GM12875 (cell line): ENCODE data around the gene HOXD12.

ENCODE experiments used
- H3K4me3 ChIP-seq: one replicate; pipeline ENCODE4 v1.5.1; 2011; ENCODE audit warnings: low read depth, low read length, control low read depth
- TF ChIP-seq, protein P1 (sequence below): IDR thresholded peaks from 2 replicates; pipeline ENCODE4 v1.5.1; 2011; ENCODE audit warnings: low read depth, mild to moderate bottlenecking, control low read depth, inconsistent platforms, low read length, moderate library complexity, borderline replicate concordance; ENCODE audit not compliant: insufficient read depth

HOXD12 gene

DNA sequence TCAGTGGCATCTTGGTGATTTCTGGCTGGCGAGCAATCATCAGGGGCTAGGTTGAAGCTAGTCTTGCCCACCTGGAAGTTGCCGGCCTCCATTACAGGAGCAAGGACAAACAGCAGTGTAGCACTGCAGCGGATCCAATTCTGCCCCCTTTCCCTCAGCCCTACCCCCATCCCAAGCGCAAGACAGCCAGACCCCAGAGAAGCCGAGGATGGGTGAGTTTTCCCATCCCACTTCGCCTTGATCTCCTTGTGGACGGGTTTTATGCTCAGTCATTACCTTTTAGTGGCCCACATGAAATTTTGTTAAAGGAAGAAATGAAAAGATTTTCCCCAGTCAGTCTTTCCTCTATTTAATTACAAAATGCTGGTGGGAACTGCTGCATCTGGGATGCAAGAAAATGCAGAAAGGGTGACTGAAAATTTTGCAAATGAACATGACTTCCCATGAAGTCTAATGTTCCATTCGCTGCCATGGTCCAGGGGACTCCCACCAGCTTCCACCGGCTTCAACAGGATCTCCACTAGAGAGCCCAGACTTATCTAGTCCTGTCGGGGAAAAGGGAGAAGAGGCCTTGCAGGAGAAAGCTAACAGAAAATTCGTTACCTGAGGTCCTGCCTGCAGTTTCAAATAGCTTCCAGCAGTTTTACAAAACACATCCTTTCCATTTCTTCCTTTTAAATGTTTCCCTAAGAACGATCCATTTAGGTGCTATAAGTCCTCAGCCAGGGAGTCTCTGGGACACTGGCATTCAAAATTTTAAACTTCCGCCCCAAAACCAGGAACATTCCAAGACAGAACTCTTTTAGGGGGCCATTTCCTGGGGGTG is 21.0 kb downstream of the HOXD12 start:
- no peak overlapping the region for H3K4me3 ChIP-seq
- TF ChIP-seq, protein P1, sequence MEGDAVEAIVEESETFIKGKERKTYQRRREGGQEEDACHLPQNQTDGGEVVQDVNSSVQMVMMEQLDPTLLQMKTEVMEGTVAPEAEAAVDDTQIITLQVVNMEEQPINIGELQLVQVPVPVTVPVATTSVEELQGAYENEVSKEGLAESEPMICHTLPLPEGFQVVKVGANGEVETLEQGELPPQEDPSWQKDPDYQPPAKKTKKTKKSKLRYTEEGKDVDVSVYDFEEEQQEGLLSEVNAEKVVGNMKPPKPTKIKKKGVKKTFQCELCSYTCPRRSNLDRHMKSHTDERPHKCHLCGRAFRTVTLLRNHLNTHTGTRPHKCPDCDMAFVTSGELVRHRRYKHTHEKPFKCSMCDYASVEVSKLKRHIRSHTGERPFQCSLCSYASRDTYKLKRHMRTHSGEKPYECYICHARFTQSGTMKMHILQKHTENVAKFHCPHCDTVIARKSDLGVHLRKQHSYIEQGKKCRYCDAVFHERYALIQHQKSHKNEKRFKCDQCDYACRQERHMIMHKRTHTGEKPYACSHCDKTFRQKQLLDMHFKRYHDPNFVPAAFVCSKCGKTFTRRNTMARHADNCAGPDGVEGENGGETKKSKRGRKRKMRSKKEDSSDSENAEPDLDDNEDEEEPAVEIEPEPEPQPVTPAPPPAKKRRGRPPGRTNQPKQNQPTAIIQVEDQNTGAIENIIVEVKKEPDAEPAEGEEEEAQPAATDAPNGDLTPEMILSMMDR = no peak

DNA sequence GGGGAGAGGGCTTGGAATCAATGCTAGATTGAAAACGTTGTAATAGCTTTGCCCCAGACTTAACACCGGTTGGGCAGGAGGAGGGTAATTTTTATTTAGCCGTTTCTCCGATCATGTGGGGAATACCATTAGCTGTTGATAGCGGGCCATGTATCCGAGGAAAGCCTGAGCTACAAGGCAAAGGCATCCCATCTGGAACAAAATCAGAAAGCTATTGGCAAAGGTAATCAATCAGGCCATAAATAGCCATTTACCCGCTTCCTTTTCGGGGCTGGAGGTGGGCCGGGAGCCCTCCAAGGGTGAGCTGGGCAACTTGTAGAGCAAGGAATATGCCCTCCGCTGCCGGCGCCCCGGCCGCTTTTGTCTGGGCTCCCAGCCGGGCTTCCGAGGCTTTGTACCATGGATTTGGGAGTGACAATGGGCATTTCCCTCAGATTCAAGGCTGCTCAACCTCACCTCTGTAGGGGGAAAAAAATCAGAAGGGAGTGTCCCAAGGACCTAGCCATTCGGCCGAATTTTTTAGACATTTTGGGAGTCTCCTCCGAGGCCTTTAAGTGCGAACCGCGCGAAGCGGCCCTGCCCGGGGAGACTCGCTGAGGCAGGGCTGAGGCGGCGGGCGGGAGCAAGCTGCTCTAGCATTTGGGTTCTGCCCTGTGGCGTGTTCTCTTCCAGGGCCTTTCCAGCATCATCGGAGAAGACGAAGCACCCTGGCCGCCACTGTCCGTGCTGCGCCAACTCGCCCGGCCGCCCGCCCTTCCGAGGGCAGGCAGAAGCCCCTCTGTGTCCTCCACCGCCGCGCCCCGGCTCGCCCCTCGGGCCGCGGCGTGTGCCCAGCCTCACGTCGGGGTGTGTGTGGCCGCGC is 21.8 kb downstream of the HOXD12 start:
- TF ChIP-seq, protein P1 = no peak
- H3K4me3 ChIP-seq = no peak overlapping the region

DNA sequence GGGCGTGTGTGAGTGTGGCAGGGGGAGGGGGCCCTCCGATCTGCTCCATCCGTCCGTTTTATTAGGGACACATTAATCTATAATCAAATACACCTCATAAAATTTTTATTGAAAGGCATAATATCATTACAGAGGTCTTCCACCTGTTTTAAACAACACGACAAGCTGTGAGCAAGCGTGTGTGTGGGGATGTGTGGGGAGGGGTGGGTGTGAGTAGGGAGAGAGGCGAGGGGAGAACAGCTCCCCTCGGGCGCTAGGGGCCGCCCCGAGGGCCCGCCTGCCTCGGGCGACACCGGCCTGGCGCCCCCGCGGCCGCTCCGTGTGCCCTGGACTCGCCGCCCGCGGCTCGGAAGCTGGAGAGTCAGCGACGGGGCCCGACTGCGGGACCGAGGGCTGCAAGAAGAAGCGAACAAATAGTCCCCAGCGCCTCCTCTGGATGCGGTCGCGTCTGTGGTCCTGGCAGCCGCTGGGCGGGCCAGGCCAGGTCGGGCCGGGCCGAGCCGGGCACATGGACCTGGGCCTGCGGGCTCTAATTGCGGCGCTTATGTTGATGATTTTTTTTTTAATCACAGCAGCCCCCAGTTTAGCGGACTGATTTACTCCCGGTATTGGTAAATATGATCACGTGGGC is 22.6 kb downstream of the HOXD12 start:
- H3K4me3 ChIP-seq = no peak overlapping the region
- TF ChIP-seq, protein P1 = no peak

DNA sequence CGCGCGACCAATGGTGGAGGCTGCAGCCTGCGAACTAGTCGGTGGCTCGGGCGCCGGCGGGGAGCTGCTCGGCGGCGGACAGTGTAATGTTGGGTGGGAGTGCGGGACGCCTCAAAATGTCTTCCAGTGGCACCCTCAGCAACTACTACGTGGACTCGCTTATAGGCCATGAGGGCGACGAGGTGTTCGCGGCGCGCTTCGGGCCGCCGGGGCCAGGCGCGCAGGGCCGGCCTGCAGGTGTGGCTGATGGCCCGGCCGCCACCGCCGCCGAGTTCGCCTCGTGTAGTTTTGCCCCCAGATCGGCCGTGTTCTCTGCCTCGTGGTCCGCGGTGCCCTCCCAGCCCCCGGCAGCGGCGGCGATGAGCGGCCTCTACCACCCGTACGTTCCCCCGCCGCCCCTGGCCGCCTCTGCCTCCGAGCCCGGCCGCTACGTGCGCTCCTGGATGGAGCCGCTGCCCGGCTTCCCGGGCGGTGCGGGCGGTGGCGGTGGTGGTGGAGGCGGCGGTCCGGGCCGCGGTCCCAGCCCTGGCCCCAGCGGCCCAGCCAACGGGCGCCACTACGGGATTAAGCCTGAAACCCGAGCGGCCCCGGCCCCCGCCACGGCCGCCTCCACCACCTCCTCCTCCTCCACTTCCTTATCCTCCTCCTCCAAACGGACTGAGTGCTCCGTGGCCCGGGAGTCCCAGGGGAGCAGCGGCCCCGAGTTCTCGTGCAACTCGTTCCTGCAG is 23.3 kb downstream of the HOXD12 start, which contains the start of gene HOXD9:
HOXD9 (plus strand) TSS at position 37 of the 728 bp plus-strand sequence; CDS start at position 87, 50 bp downstream.
- no peak within 1 kb of the TSS for H3K4me3 ChIP-seq
- TF ChIP-seq, protein P1 = no peak

DNA sequence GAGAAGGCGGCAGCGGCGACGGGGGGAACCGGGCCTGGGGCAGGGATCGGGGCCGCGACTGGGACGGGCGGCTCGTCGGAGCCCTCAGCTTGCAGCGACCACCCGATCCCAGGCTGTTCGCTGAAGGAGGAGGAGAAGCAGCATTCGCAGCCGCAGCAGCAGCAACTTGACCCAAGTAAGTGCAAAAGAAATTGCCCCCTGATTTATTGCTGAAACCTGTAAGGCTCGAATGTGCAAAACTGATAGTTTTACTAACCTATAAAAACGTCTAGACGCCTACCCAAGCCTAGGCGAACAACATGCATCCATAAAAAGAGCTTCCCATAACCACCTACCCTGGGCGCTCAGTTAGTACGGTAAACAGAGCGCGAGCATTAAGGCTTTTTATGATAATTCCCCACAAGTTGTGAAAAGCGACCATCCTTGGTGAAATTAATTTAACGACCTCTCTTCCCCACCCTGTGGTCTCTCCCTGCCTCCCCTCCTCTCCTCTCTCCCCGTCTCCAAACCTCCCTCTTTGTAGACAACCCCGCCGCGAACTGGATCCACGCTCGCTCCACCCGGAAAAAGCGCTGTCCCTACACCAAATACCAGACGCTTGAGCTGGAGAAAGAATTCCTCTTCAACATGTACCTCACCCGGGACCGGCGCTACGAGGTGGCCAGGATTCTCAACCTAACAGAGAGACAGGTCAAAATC is 24.0 kb downstream of the HOXD12 start:
- TF ChIP-seq, protein P1 = no peak
- H3K4me3 ChIP-seq = no peak overlapping the region
